ENCODE results near the gene GASK1B. TPM values are rescaled to one million over a fixed set of nuclear protein-coding genes. Genes with fewer than 3 reads are reported as not detected.

Gene GASK1B
- total and polyA plus RNA-seq, 7 donors = 6.7 to 59.5 (median 34.4) TPM

- H3K27ac ChIP-seq = no peak overlapping the region
- intact Hi-C loops (cut with DNase I) = no loop called here
- no peaks in the 10 kb centered on the region for H3K36me3 ChIP-seq
- TF ChIP-seq POLR2A (IDR thresholded peaks at IDR 0.05) (no peak), EP300 (IDR thresholded peaks at IDR 0.05) (no peak), POLR2AphosphoS5 (IDR thresholded peaks at IDR 0.05) (no peak)
- TF ChIP-seq, protein P1, sequence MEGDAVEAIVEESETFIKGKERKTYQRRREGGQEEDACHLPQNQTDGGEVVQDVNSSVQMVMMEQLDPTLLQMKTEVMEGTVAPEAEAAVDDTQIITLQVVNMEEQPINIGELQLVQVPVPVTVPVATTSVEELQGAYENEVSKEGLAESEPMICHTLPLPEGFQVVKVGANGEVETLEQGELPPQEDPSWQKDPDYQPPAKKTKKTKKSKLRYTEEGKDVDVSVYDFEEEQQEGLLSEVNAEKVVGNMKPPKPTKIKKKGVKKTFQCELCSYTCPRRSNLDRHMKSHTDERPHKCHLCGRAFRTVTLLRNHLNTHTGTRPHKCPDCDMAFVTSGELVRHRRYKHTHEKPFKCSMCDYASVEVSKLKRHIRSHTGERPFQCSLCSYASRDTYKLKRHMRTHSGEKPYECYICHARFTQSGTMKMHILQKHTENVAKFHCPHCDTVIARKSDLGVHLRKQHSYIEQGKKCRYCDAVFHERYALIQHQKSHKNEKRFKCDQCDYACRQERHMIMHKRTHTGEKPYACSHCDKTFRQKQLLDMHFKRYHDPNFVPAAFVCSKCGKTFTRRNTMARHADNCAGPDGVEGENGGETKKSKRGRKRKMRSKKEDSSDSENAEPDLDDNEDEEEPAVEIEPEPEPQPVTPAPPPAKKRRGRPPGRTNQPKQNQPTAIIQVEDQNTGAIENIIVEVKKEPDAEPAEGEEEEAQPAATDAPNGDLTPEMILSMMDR (IDR thresholded peaks at IDR 0.05) = no peak
- H3K9me3 ChIP-seq = no peaks in the 10 kb centered on the region
- WGBS, 2 donors = 97% methylated on average over 3 of the region's 3 CpGs
- DNase-seq = no peak
- H3K4me3 ChIP-seq = no peak overlapping the region
- H3K4me1 ChIP-seq = no peaks in the 10 kb centered on the region
- H3K27me3 ChIP-seq = no peaks in the 10 kb centered on the region
These were observed 31.1 kb upstream of the GASK1B start for GRCh38 chr4:158203929-158204328.

GRCh38 chr4:158203436-158203835 is 30.6 kb upstream of the GASK1B start:
- TF ChIP-seq EP300 (IDR thresholded peaks at IDR 0.05) (no peak), POLR2A (IDR thresholded peaks at IDR 0.05) (no peak), POLR2AphosphoS5 (IDR thresholded peaks at IDR 0.05) (no peak)
- TF ChIP-seq, protein P1 (IDR thresholded peaks at IDR 0.05) = no peak
- no peaks in the 10 kb centered on the region for H3K27me3 ChIP-seq
- no peaks in the 10 kb centered on the region for H3K36me3 ChIP-seq
- intact Hi-C loops (cut with DNase I) = no loop called here
- H3K4me3 ChIP-seq = no peak overlapping the region
- WGBS, 2 donors = 61 to 67% methylated on average over 2 of the region's 2 CpGs
- no peaks in the 10 kb centered on the region for H3K4me1 ChIP-seq
- DNase-seq = no peak
- no peak overlapping the region for H3K27ac ChIP-seq
- no peaks in the 10 kb centered on the region for H3K9me3 ChIP-seq

DNA sequence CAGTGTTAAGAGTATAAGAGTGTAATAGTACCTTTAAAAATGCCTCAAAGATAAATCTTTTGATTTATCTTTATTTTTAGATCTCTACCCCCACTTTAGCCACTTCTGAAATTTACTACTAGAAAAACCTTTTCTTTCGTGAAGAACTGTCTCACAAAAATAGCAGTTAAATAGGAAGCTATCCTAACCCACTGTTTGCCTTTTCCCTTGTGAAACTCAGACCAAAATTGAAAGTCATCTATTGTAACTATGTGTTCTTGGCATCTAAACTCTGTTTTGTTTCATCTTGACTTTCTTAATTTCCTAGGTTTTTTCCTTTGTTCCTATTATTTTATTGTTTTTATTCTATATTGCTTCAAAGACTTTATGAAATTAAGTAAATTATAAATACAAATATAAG is 29.7 kb upstream of the GASK1B start:
- no peak for DNase-seq
- Histone ChIP-seq H3K9me3 (no peaks in the 10 kb centered on the region), H3K4me1 (no peaks in the 10 kb centered on the region), H3K4me3 (no peak overlapping the region), H3K27ac (peak overlapping the region in 1 of 4 donors; percentile 11), H3K36me3 (no peaks in the 10 kb centered on the region), H3K27me3 (no peaks in the 10 kb centered on the region)
- intact Hi-C loops (cut with DNase I) = no loop called here
- 33 to 82% methylated on average over 1 of the region's 1 CpG for WGBS, 2 donors
- TF ChIP-seq POLR2AphosphoS5 (IDR thresholded peaks at IDR 0.05) (no peak), EP300 (IDR thresholded peaks at IDR 0.05) (no peak), POLR2A (IDR thresholded peaks at IDR 0.05) (no peak)
- TF ChIP-seq, protein P1 (IDR thresholded peaks at IDR 0.05) = no peak

GRCh38 chr4:158201876-158202275 is 29.1 kb upstream of the GASK1B start:
- no peak overlapping the region for H3K27ac ChIP-seq
- intact Hi-C loops (cut with DNase I) = no loop called here
- DNase-seq = no peak

GRCh38 chr4:158201322-158201721 is 28.5 kb upstream of the GASK1B start:
- Histone ChIP-seq H3K27me3 (no peaks in the 10 kb centered on the region), H3K9me3 (no peaks in the 10 kb centered on the region), H3K36me3 (no peaks in the 10 kb centered on the region), H3K4me1 (no peaks in the 10 kb centered on the region), H3K4me3 (no peak overlapping the region), H3K27ac (no peak overlapping the region)
- TF ChIP-seq, protein P1 (IDR thresholded peaks at IDR 0.05) = no peak
- TF ChIP-seq POLR2AphosphoS5 (IDR thresholded peaks at IDR 0.05) (no peak), EP300 (IDR thresholded peaks at IDR 0.05) (no peak), POLR2A (IDR thresholded peaks at IDR 0.05) (no peak)
- DNase-seq = no peak
- 93 to 97% methylated on average over 4 of the region's 4 CpGs for WGBS, 2 donors
- intact Hi-C loops (cut with DNase I) = no loop called here

More at GRCh38 chr4:158201876-158202275, 29.1 kb upstream of the GASK1B start:
- no peak for TF ChIP-seq EP300 (IDR thresholded peaks at IDR 0.05)
- TF ChIP-seq POLR2AphosphoS5 (IDR thresholded peaks at IDR 0.05) = no peak
- TF ChIP-seq POLR2A (IDR thresholded peaks at IDR 0.05) = no peak
- TF ChIP-seq, protein P1 (IDR thresholded peaks at IDR 0.05) = no peak
- Histone ChIP-seq H3K36me3 (no peaks in the 10 kb centered on the region), H3K9me3 (no peaks in the 10 kb centered on the region), H3K27me3 (no peaks in the 10 kb centered on the region), H3K4me1 (no peaks in the 10 kb centered on the region), H3K4me3 (no peak overlapping the region)
